HG02763 (cell line): Measurements from ENCODE around the gene PDK1.
"Not testable (repeated sequence)": the region's sequence is repeated elsewhere in the genome, so short reads cannot be mapped to it uniquely, and the experiment has no call there.

ENCODE experiments used
- ATAC-seq: cut with Tn5 transposase; IDR thresholded peaks from one replicate; pipeline ENCODE4 v1.9.1; 2021; ENCODE audit warnings: mild to moderate bottlenecking, moderate library complexity; ENCODE audit not compliant: unreplicated experiment

The PDK1 gene

GRCh38 chr2:172592190-172592589 is 36.3 kb downstream of the PDK1 start:
- ATAC-seq, result not testable (repeated sequence)

GRCh38 chr2:172596776-172597175 is 40.9 kb downstream of the PDK1 start:
- ATAC-seq, result peak; percentile 70

GRCh38 chr2:172597176-172597842 is 41.4 kb downstream of the PDK1 start:
- ATAC-seq, result no peak

GRCh38 chr2:172599947-172600346 is 44.1 kb downstream of the PDK1 start:
- ATAC-seq, result no peak

- no peak for ATAC-seq
Measured at GRCh38 chr2:172600557-172601008, 44.7 kb downstream of the PDK1 start.

GRCh38 chr2:172606285-172606684 is 50.4 kb downstream of the PDK1 start:
- ATAC-seq, result no peak

GRCh38 chr2:172607379-172607928 is 51.6 kb downstream of the PDK1 start:
- ATAC-seq, result no peak

GRCh38 chr2:172609488-172609887 is 53.6 kb downstream of the PDK1 start:
- no peak for ATAC-seq

GRCh38 chr2:172612051-172612450 is 56.2 kb downstream of the PDK1 start:
- ATAC-seq, result no peak

- ATAC-seq, result no peak
Measured at GRCh38 chr2:172613040-172613439, 57.1 kb downstream of the PDK1 start.

GRCh38 chr2:172613615-172614231 is 57.8 kb downstream of the PDK1 start:
- no peak for ATAC-seq

- no peak for ATAC-seq
Measured at GRCh38 chr2:172614932-172615331, 59.0 kb downstream of the PDK1 start.

GRCh38 chr2:172615727-172616261 is 59.9 kb downstream of the PDK1 start:
- ATAC-seq, result no peak

GRCh38 chr2:172617115-172617514 is 61.2 kb downstream of the PDK1 start:
- ATAC-seq, result no peak

- no peak for ATAC-seq
Measured at GRCh38 chr2:172623249-172623965, 67.5 kb downstream of the PDK1 start.

GRCh38 chr2:172624996-172625395 is 69.1 kb downstream of the PDK1 start:
- no peak for ATAC-seq

GRCh38 chr2:172627181-172627580 is 71.3 kb downstream of the PDK1 start:
- ATAC-seq, result no peak

- ATAC-seq, result no peak
Measured at GRCh38 chr2:172628085-172628484, 72.2 kb downstream of the PDK1 start.

- no peak for ATAC-seq
Measured at GRCh38 chr2:172629586-172629985, 73.7 kb downstream of the PDK1 start.

- no peak for ATAC-seq
Measured at GRCh38 chr2:172630181-172630580, 74.3 kb downstream of the PDK1 start.

GRCh38 chr2:172634477-172634876 is 78.6 kb downstream of the PDK1 start:
- no peak for ATAC-seq
